AG04449 (cell line): Measurements from ENCODE around the gene SCP2D1.

Experiments used
- CTCF ChIA-PET: fragments of 350-600 bp; formaldehyde crosslinking; extraction: SDS; loops from one replicate; lab custom pipeline; 2021; ENCODE audit warnings: antibody characterized with exemption; lab: Yijun Ruan, JAX
- POLR2A ChIA-PET: fragments of 400-600, 350-600 bp; formaldehyde crosslinking; extraction: SDS; loops from one replicate; lab custom pipeline; 2020; ENCODE audit warnings: antibody characterized with exemption, inconsistent platforms; lab: Yijun Ruan, JAX
- DNase-seq: peaks from one replicate; pipeline ENCODE4 v3.0.0-alpha.2; 2010; ENCODE audit warnings: low read depth, low spot score
- H3K4me3 ChIP-seq: 2 replicates; pipeline ENCODE4 v1.5.1; 2011; ENCODE audit warnings: low read depth, mild to moderate bottlenecking, control low read depth, low read length
- TF ChIP-seq, protein P1 (sequence below): IDR thresholded peaks from one replicate; pipeline ENCODE4 v1.5.1; 2011; ENCODE audit warnings: mild to moderate bottlenecking, moderate library complexity, low read length, control low read depth, inconsistent platforms; ENCODE audit not compliant: insufficient read depth; ENCODE audit errors: missing control alignments

Gene SCP2D1

DNA sequence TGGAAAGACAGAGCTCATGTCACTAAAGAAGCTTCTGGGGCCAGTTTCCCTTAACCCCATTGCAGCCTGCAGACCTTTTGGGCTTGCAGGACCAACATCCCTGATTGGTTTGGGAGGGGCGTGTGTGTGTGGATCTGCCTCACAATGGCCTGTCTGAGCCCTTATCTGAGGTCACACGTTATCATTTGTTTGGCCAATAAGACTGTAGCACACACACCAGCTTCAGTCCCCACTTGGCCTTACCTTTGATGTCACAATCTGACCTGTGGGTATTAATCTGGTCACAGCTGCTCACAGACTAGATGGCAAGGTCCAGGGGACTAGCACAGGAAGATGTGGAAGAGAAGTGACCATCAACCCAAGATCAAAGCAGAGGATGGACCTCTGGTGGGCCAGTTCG lies at the start of gene SCP2D1:
Gene SCP2D1 (plus strand): TSS at position 301 of the 400 bp plus-strand sequence. CDS start 33 bp downstream, at position 334.
- CTCF ChIA-PET: no interaction called here
- no peak within 1 kb of the TSS for H3K4me3 ChIP-seq
- TF ChIP-seq, protein P1, sequence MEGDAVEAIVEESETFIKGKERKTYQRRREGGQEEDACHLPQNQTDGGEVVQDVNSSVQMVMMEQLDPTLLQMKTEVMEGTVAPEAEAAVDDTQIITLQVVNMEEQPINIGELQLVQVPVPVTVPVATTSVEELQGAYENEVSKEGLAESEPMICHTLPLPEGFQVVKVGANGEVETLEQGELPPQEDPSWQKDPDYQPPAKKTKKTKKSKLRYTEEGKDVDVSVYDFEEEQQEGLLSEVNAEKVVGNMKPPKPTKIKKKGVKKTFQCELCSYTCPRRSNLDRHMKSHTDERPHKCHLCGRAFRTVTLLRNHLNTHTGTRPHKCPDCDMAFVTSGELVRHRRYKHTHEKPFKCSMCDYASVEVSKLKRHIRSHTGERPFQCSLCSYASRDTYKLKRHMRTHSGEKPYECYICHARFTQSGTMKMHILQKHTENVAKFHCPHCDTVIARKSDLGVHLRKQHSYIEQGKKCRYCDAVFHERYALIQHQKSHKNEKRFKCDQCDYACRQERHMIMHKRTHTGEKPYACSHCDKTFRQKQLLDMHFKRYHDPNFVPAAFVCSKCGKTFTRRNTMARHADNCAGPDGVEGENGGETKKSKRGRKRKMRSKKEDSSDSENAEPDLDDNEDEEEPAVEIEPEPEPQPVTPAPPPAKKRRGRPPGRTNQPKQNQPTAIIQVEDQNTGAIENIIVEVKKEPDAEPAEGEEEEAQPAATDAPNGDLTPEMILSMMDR: no peak
- POLR2A ChIA-PET: no interaction called here
- no peak for DNase-seq

- TF ChIP-seq, protein P1: no peak
- H3K4me3 ChIP-seq: no peak overlapping the region
- ChIA-PET CTCF (no interaction called here), POLR2A (no interaction called here)
- DNase-seq: no peak
Measured at GRCh38 chr20:18767676-18768075, 45.9 kb upstream of the SCP2D1 start.

GRCh38 chr20:18773566-18773965 lies 40.0 kb upstream of the SCP2D1 start:
- TF ChIP-seq, protein P1: no peak
- ChIA-PET POLR2A (no interaction called here), CTCF (no interaction called here)
- no peak for DNase-seq
- H3K4me3 ChIP-seq: no peak overlapping the region

GRCh38 chr20:18774207-18774606 lies 39.4 kb upstream of the SCP2D1 start:
- no peak for DNase-seq
- ChIA-PET CTCF (no interaction called here), POLR2A (no interaction called here)
- H3K4me3 ChIP-seq: no peak overlapping the region
- TF ChIP-seq, protein P1: no peak

DNA sequence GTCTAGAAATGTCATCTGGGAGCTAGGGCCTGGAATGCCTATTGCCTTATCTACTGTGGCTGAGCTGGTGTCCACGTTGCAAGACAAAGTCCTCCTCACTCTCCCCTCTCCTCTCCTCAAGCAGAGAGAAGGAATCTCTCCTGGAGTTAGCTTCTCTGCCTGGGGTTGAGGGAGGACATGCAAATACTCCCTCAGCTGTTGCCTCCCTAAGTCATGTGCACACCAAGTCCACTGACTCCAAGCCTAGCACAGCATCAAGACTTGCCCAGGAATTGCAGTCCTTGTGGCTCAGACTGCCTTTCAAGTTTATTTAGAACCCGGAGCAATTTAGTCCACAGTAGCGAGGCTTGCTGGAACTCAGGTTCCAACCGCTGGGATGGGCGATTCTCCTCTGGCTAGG lies 38.0 kb upstream of the SCP2D1 start:
- DNase-seq: no peak
- TF ChIP-seq, protein P1: no peak
- ChIA-PET POLR2A (no interaction called here), CTCF (no interaction called here)
- no peak overlapping the region for H3K4me3 ChIP-seq

GRCh38 chr20:18778690-18779392 lies 34.7 kb upstream of the SCP2D1 start:
- TF ChIP-seq, protein P1: no peak
- CTCF ChIA-PET: interaction anchor here (0.6 to 1.4 kb wide), 2 partner anchors 17 to 224 kb away, joined by 3 read pairs; no protein-coding TSS in a partner anchor
- H3K4me3 ChIP-seq: no peak overlapping the region
- POLR2A ChIA-PET: no interaction called here
- DNase-seq: no peak
